Tibial artery (tissue), 4 donors: Measurements from ENCODE around the gene BRAT1.

Experiments used
- DNase-seq, 2 donors: peaks; one replicate each; pipeline ENCODE4 v3.0.0-alpha.2; 2019
- H3K27ac ChIP-seq, 2 donors: fragments of 200-600 bp; sonication (generic) in 1 of 2; 1 replicate in 1 of 2; 2 replicates in 1 of 2; pipeline ENCODE4 v1.5.1; 2018 to 2019; ENCODE audit warnings: mild to moderate bottlenecking in 1 of 2
- H3K27me3 ChIP-seq, 2 donors: fragments of 200-600 bp; sonication (generic) in 1 of 2; one replicate each; pipeline versions ENCODE4 v1.5.1 to v1.6.0; 2016 to 2019
- H3K36me3 ChIP-seq, 3 donors: fragments of 200-600 bp; sonication (generic) in 2 of 3; one replicate each; pipeline ENCODE4 v1.5.1; 2016 to 2019; ENCODE audit warnings: mild to moderate bottlenecking in 2 of 3
- H3K4me1 ChIP-seq, 4 donors: fragments of 200-600 bp; sonication (generic) in 2 of 4; 1 replicate in 3 of 4; 2 replicates in 1 of 4; pipeline ENCODE4 v1.5.1; 2016 to 2019
- H3K4me3 ChIP-seq, 2 donors: fragments of 200-600 bp; sonication (generic) in 1 of 2; 1 replicate in 1 of 2; 2 replicates in 1 of 2; pipeline ENCODE4 v1.5.1; 2018 to 2019; ENCODE audit warnings: mild to moderate bottlenecking in 2 of 2
- H3K9me3 ChIP-seq, 3 donors: fragments of 200-600 bp; sonication (generic) in 1 of 3; one replicate each; pipeline ENCODE4 v1.5.1; 2016 to 2019
- CTCF ChIP-seq, 2 experiments: fragments of 200-600 bp in 1 of 2; fragments of 450-650 bp in 1 of 2; IDR thresholded peaks; one replicate each; pipeline ENCODE4 v1.5.1; 2017 to 2019; ENCODE audit warnings: antibody characterized with exemption in 2 of 2, mild to moderate bottlenecking in 1 of 2, moderate library complexity in 1 of 2
- intact Hi-C: fragments of 100-400 bp; cut with DNase I; formaldehyde crosslinking; loops from one replicate; pipeline ENCODE4 v1.15.0; 2023; ENCODE audit warnings: low total_unique reads

BRAT1 gene

GRCh38 chr7:2516194-2516555, 39.1 kb downstream of the BRAT1 start:
- Histone ChIP-seq H3K36me3 (no peaks in the 10 kb centered on the region), H3K27me3 (peaks cover 0 to 14% of the 10 kb centered on the region in 2 donors), H3K4me3 (no peak overlapping the region), H3K9me3 (no peaks in the 10 kb centered on the region), H3K27ac (no peak overlapping the region), H3K4me1 (peaks cover 0 to 32% (median 22%) of the 10 kb centered on the region in 4 donors)
- DNase-seq, result no peak
- intact Hi-C loops, result no loop called here
- no peak for TF ChIP-seq CTCF (IDR thresholded peaks at IDR 0.05)

GRCh38 chr7:2515424-2516193, 39.7 kb downstream of the BRAT1 start:
- Histone ChIP-seq H3K4me1 (peaks cover 0 to 26% (median 17%) of the 10 kb centered on the region in 4 donors), H3K27ac (no peak overlapping the region), H3K4me3 (no peak overlapping the region), H3K9me3 (no peaks in the 10 kb centered on the region), H3K36me3 (no peaks in the 10 kb centered on the region), H3K27me3 (peaks cover 0 to 8% of the 10 kb centered on the region in 2 donors)
- no peak for DNase-seq
- intact Hi-C loops, result no loop called here
- no peak for TF ChIP-seq CTCF (IDR thresholded peaks at IDR 0.05)

- H3K4me3 ChIP-seq, result no peak overlapping the region
- TF ChIP-seq CTCF (IDR thresholded peaks at IDR 0.05), result no peak
- peaks cover 0 to 2% of the 10 kb centered on the region in 2 donors for H3K27me3 ChIP-seq
- H3K9me3 ChIP-seq, result no peaks in the 10 kb centered on the region
- no peak for DNase-seq
- intact Hi-C loops, result no loop called here
- H3K4me1 ChIP-seq, result peaks cover 0 to 21% (median 10%) of the 10 kb centered on the region in 4 donors
- no peaks in the 10 kb centered on the region for H3K36me3 ChIP-seq
- H3K27ac ChIP-seq, result no peak overlapping the region
Measured at GRCh38 chr7:2514473-2515423, 40.6 kb downstream of the BRAT1 start.

DNA sequence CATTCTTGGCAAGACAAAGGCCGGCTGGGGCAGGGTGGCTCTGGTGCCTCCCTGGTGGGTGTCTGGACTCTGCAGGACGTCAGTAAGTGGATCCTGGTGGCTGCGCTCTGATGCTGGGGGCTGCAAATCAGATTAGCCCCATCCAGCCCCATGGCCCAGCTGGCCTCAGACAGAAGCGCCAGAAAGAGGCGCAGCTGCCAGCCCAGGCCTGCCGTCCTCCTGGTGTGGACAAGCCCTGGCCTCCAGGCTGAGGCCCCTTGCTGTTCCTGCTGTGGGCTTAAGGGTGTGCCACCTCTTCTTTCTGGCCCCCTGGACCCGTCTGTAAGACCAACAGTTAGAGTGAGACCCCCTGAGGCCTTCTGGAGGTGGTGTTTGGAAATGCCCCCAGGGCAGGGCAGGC, 41.6 kb downstream of the BRAT1 start:
- Histone ChIP-seq H3K4me3 (no peak overlapping the region), H3K4me1 (peaks cover 0 to 24% (median 3%) of the 10 kb centered on the region in 4 donors), H3K9me3 (no peaks in the 10 kb centered on the region), H3K36me3 (no peaks in the 10 kb centered on the region), H3K27me3 (no peaks in the 10 kb centered on the region), H3K27ac (no peak overlapping the region)
- TF ChIP-seq CTCF (IDR thresholded peaks at IDR 0.05), result no peak
- intact Hi-C loops, result no loop called here
- no peak for DNase-seq

- H3K27ac ChIP-seq, result no peak overlapping the region
- no peaks in the 10 kb centered on the region for H3K27me3 ChIP-seq
- no peaks in the 10 kb centered on the region for H3K9me3 ChIP-seq
- H3K4me1 ChIP-seq, result peaks cover 0 to 25% (median 0%) of the 10 kb centered on the region in 4 donors
- H3K36me3 ChIP-seq, result no peaks in the 10 kb centered on the region
- DNase-seq, result no peak
- intact Hi-C loops, result no loop called here
- no peak overlapping the region for H3K4me3 ChIP-seq
- TF ChIP-seq CTCF (IDR thresholded peaks at IDR 0.05), result no peak
Measured at GRCh38 chr7:2512713-2513112, 42.6 kb downstream of the BRAT1 start.
